Measurements from ENCODE around the gene SERINC3.
A peak's percentile ranks its signal among the peaks of the same experiment; 100 is the strongest.

Gene SERINC3

GRCh38 chr20:44478206-44478605 lies 43.7 kb downstream of the SERINC3 start:
- H3K4me2 ChIP-seq (ENCODE audit: low read depth, low read length) = no peak overlapping the region

DNA sequence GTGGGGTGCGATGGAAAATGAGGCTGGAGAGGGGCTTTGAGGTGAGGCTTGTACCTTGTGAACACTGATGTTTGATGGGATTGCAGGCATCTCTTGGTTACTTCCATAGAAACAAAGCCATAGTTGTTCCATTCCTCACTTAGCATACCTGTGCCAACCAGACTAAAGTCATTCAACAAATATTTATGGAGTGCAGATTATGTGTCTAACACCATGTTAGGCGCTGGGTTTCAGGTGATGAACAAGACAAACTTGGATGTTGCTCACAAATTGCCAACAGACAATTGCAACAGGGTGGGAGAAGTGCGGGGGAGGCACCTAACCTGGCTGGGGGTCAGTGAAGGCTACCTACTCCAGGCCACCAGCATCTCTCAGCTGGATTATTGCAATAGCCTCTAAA lies 44.7 kb downstream of the SERINC3 start:
- H3K4me1 ChIP-seq (ENCODE audit: low read length) = peaks cover 9% of the 10 kb centered on the region
- H3K27me3 ChIP-seq (replicated peaks; ENCODE audit: insufficient read depth, low read length) = no peaks in the 10 kb centered on the region
- H3K79me2 ChIP-seq (ENCODE audit: low read length) = peaks cover 15% of the 10 kb centered on the region
- H3K27ac ChIP-seq (ENCODE audit: low read length) = no peak overlapping the region
- no peak overlapping the region for H3K4me3 ChIP-seq (ENCODE audit: low read length)
- H2AFZ ChIP-seq (ENCODE audit: low read length) = no peak overlapping the region
- no peaks in the 10 kb centered on the region for H4K20me1 ChIP-seq (ENCODE audit: insufficient read depth, low read length)
- DNase-seq = no peak
- H3K4me2 ChIP-seq (ENCODE audit: low read depth, low read length) = 0 out of 2 replicates have a peak overlapping the region, but pooled peaks have one; percentile 88
- no peaks in the 10 kb centered on the region for H3F3A ChIP-seq (ENCODE audit: insufficient read depth, low read length)
- H3K36me3 ChIP-seq (replicated peaks; ENCODE audit: insufficient read depth, low read length) = no peaks in the 10 kb centered on the region
- no peaks in the 10 kb centered on the region for H3K9me2 ChIP-seq (replicated peaks; ENCODE audit: insufficient read depth, low read length)
- TF ChIP-seq EZH2 (optimal IDR thresholded peaks at IDR 0.05; ENCODE audit: low read depth, low read length) (no peak), EZH2phosphoT487 (IDR thresholded peaks at IDR 0.05; ENCODE audit: low read length) (no peak), CTCF (IDR thresholded peaks at IDR 0.05; ENCODE audit: low read length) (no peak)
- H3K9me3 ChIP-seq (replicated peaks; ENCODE audit: insufficient read depth, low read length) = no peaks in the 10 kb centered on the region
- no peak overlapping the region for H3K9ac ChIP-seq (ENCODE audit: low read length)

More at GRCh38 chr20:44478206-44478605, 43.7 kb downstream of the SERINC3 start:
- H3K9ac ChIP-seq (ENCODE audit: low read length) = no peak overlapping the region
- H3K27ac ChIP-seq (ENCODE audit: low read length) = no peak overlapping the region
- no peaks in the 10 kb centered on the region for H3K9me3 ChIP-seq (replicated peaks; ENCODE audit: insufficient read depth, low read length)
- H3K36me3 ChIP-seq (replicated peaks; ENCODE audit: insufficient read depth, low read length) = no peaks in the 10 kb centered on the region
- H3K79me2 ChIP-seq (ENCODE audit: low read length) = peaks cover 15% of the 10 kb centered on the region
- no peak for DNase-seq
- no peaks in the 10 kb centered on the region for H3K9me2 ChIP-seq (replicated peaks; ENCODE audit: insufficient read depth, low read length)
- no peak overlapping the region for H2AFZ ChIP-seq (ENCODE audit: low read length)
- no peaks in the 10 kb centered on the region for H4K20me1 ChIP-seq (ENCODE audit: insufficient read depth, low read length)
- no peaks in the 10 kb centered on the region for H3K27me3 ChIP-seq (replicated peaks; ENCODE audit: insufficient read depth, low read length)
- no peaks in the 10 kb centered on the region for H3F3A ChIP-seq (ENCODE audit: insufficient read depth, low read length)
- TF ChIP-seq EZH2phosphoT487 (IDR thresholded peaks at IDR 0.05; ENCODE audit: low read length) (no peak), EZH2 (optimal IDR thresholded peaks at IDR 0.05; ENCODE audit: low read depth, low read length) (no peak), CTCF (IDR thresholded peaks at IDR 0.05; ENCODE audit: low read length) (no peak)
- H3K4me1 ChIP-seq (ENCODE audit: low read length) = peaks cover 9% of the 10 kb centered on the region
- no peak overlapping the region for H3K4me3 ChIP-seq (ENCODE audit: low read length)

DNA sequence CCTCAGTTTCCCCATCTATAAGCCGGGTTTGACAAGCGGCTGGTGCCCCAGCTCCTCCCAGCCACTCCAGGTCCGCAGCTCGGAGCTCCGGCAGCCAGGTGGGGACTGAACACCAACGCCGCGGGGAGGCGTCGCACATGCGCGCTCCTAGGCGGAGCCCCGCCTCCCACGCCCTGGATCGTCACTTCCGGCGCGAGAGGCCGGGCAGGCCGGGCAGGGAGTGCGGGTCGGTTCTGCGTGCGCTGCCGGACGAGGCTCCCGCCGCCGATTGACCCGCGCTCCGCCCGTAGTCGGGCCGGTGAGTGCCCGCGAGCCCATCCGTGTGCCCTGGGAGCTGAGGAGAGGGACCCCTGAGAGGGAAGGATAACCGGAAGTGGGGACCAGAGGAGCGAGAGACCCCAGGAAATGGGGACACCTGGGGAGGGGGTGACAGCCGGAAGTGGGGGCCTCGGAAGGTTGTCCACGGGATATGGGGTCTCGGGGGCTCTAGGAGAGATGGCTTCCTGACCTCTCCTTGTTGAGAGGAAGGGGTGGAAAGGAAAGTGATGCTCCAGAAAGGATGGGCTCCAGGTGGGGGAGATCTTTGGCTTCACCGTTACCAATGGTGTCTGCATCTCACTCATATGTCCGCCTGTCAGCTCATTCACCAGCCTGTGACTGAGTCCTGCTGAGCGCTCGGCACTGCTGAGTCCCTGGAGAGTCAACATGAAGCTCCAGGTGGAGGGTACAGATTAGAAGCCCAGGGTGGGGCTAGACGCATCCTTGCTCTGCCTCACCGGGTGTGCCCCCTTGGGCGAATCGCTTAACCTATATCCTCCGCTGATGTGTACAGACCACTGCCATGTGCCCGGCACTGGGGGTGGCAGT lies 45.9 kb downstream of the SERINC3 start, which contains the start of gene TTPAL:
TSS of gene TTPAL (plus strand) at position 181 of the 867 bp plus-strand sequence. CDS start 4,126 bp downstream, outside the sequence.
- Histone ChIP-seq H3K27me3 (replicated peaks; ENCODE audit: insufficient read depth, low read length) (no peaks in the 10 kb centered on the region), H3K36me3 (replicated peaks; ENCODE audit: insufficient read depth, low read length) (no peaks in the 10 kb centered on the region), H3K4me3 (ENCODE audit: low read length) (peak within 1 kb of the TSS; percentile 97), H3K9me2 (replicated peaks; ENCODE audit: insufficient read depth, low read length) (no peaks in the 10 kb centered on the region), H4K20me1 (ENCODE audit: insufficient read depth, low read length) (no peaks in the 10 kb centered on the region), H3K4me2 (ENCODE audit: low read depth, low read length) (peak within 1 kb of the TSS; percentile 88), H3K79me2 (ENCODE audit: low read length) (peaks cover 15% of the 10 kb centered on the region), H3K9me3 (replicated peaks; ENCODE audit: insufficient read depth, low read length) (no peaks in the 10 kb centered on the region), H3F3A (ENCODE audit: insufficient read depth, low read length) (no peaks in the 10 kb centered on the region), H2AFZ (ENCODE audit: low read length) (peak within 1 kb of the TSS; percentile 99), H3K4me1 (ENCODE audit: low read length) (peaks cover 9% of the 10 kb centered on the region), H3K27ac (ENCODE audit: low read length) (peak within 1 kb of the TSS; percentile 50; the same call in 1 of the 2 replicates), H3K9ac (ENCODE audit: low read length) (peak within 1 kb of the TSS; percentile 98)
- TF ChIP-seq CTCF (IDR thresholded peaks at IDR 0.05; ENCODE audit: low read length) = no peak; the same call in 1 of the 2 replicates
- no peak for TF ChIP-seq EZH2phosphoT487 (IDR thresholded peaks at IDR 0.05; ENCODE audit: low read length)
- TF ChIP-seq EZH2 (optimal IDR thresholded peaks at IDR 0.05; ENCODE audit: low read depth, low read length) = no peak
- DNase-seq = peak; percentile 93

Measured in MM.1S (cell line).